ENCODE results near the gene MRPL20. TPM values are rescaled to one million over a fixed set of nuclear protein-coding genes. Genes with fewer than 3 reads are reported as not detected.

Gene MRPL20
- total and polyA plus RNA-seq, 9 of the 15 experiments (the other 6 are each of a cell fraction or from before 2014, with no cell fraction given) = 180 to 671 (median 229) TPM

GRCh38 chr1:1435106-1435903 lies 28.2 kb upstream of the MRPL20 start, which contains the start of gene VWA1 (continued):
- peak; percentile 93 for TF ChIP-seq HMGN3 (IDR thresholded peaks at IDR 0.05; ENCODE audit: borderline replicate concordance, extremely low read depth, insufficient read length, low read depth, low read length)
- TF ChIP-seq POLR2A (conservative IDR thresholded peaks at IDR 0.05) = peak; percentile 44; the same call in 1 of the 2 replicates
- 0 out of 2 replicates have a peak, but pooled peaks have one; percentile 58 for TF ChIP-seq ARID4B (CRISPR knock-in tag; IDR thresholded peaks at IDR 0.05)
- peak; percentile 45 for TF ChIP-seq SAP30 (IDR thresholded peaks at IDR 0.05; ENCODE audit: borderline replicate concordance, insufficient read depth, low read depth, low read length, poor library complexity, severe bottlenecking)
- TF ChIP-seq EGR1 (conservative IDR thresholded peaks at IDR 0.05) = peak; percentile 76
- 0 out of 2 replicates have a peak, but pooled peaks have one; percentile 18 for TF ChIP-seq ZNF695 (CRISPR knock-in tag; IDR thresholded peaks at IDR 0.05)
- no peak for TF ChIP-seq MBD1 (CRISPR knock-in tag; IDR thresholded peaks at IDR 0.05)
- TF ChIP-seq ETS1 (conservative IDR thresholded peaks at IDR 0.05; ENCODE audit: control insufficient read depth, low read depth, low read length) = 0 out of 2 replicates have a peak, but pooled peaks have one; percentile 36
- 0 out of 4 replicates have a peak, but pooled peaks of 1 of the 2 experiments have one; percentile 37 for TF ChIP-seq TEAD1 (CRISPR knock-in tag; IDR thresholded peaks at IDR 0.05)
- peak; percentile 29 to 56; a peak in 2 of 4 replicates for TF ChIP-seq MAZ (CRISPR knock-in tag; conservative IDR thresholded peaks at IDR 0.05 in 1 of 2, IDR thresholded peaks at IDR 0.05 in 1 of 2)
- 0 out of 2 replicates have a peak, but pooled peaks have one; percentile 24 for TF ChIP-seq HDAC2 (IDR thresholded peaks at IDR 0.05)
- TF ChIP-seq RB1 (IDR thresholded peaks at IDR 0.05; ENCODE audit: low read depth) = peak; percentile 83; the same call in 1 of the 2 replicates
- TF ChIP-seq RBM15 (IDR thresholded peaks at IDR 0.05; ENCODE audit: insufficient read depth, low read length) = 0 out of 2 replicates have a peak, but pooled peaks have one; percentile 23
- TF ChIP-seq MTA3 (IDR thresholded peaks at IDR 0.05; ENCODE audit: borderline replicate concordance) = peak; percentile 84; the same call in 1 of the 2 replicates
- TF ChIP-seq THAP12 (CRISPR knock-in tag; IDR thresholded peaks at IDR 0.05) = peak; percentile 45; the same call in 1 of the 2 replicates
